Liver (tissue), 9 donors: ENCODE measurements around the gene RASA3. TPM values are rescaled to one million over a fixed set of nuclear protein-coding genes. Genes with fewer than 3 reads are reported as not detected.

Source experiments
- DNase-seq: peaks from one replicate; pipeline ENCODE4 v3.0.0-alpha.2; 2017; ENCODE audit warnings: low spot score
- H3K27ac ChIP-seq, 2 donors: one replicate each; pipeline ENCODE4 v1.7.0; 2013; ENCODE audit warnings: inconsistent platforms in 2 of 2, low read length in 2 of 2, control low read depth in 1 of 2, low read depth in 1 of 2, mild to moderate bottlenecking in 1 of 2
- H3K27me3 ChIP-seq, 4 donors: one replicate each; pipeline versions ENCODE4 v1.6.1 to v1.7.0; 2013; ENCODE audit warnings: low read length in 3 of 4, inconsistent platforms in 1 of 4, mild to moderate bottlenecking in 1 of 4, moderate library complexity in 1 of 4; ENCODE audit not compliant: control insufficient read depth in 4 of 4, insufficient read depth in 4 of 4
- H3K36me3 ChIP-seq, 4 donors: one replicate each; pipeline versions ENCODE4 v1.6.1 to v1.7.0; 2013; ENCODE audit warnings: low read length in 3 of 4, mild to moderate bottlenecking in 3 of 4, low read depth in 1 of 4, moderate library complexity in 1 of 4; ENCODE audit not compliant: control insufficient read depth in 4 of 4, insufficient read depth in 3 of 4
- H3K4me1 ChIP-seq, 4 donors: one replicate each; pipeline versions ENCODE4 v1.6.1 to v1.7.0; 2013; ENCODE audit warnings: low read length in 3 of 4, mild to moderate bottlenecking in 3 of 4, moderate library complexity in 1 of 4; ENCODE audit not compliant: control insufficient read depth in 4 of 4, insufficient read depth in 4 of 4
- H3K4me3 ChIP-seq, 3 donors: one replicate each; pipeline versions ENCODE4 v1.6.1 to v1.7.0; 2013; ENCODE audit warnings: low read length in 3 of 3, control low read depth in 1 of 3, low read depth in 1 of 3, mild to moderate bottlenecking in 1 of 3
- H3K9ac ChIP-seq, 2 donors: one replicate each; pipeline ENCODE4 v1.7.0; 2013; ENCODE audit warnings: low read length in 2 of 2, mild to moderate bottlenecking in 2 of 2, moderate library complexity in 2 of 2, control low read depth in 1 of 2, low read depth in 1 of 2
- H3K9me3 ChIP-seq, 4 donors: one replicate each; pipeline versions ENCODE4 v1.6.1 to v1.7.0; 2013; ENCODE audit warnings: low read length in 3 of 4; ENCODE audit not compliant: control insufficient read depth in 4 of 4
- EGR1 ChIP-seq, 2 donors: IDR thresholded peaks; 2 replicates each; pipeline ENCODE4 v1.6.1; 2016 to 2018; ENCODE audit warnings: antibody characterized with exemption in 2 of 2, low read depth in 2 of 2
- FOXA1 ChIP-seq: IDR thresholded peaks from 2 replicates; pipeline ENCODE4 v1.6.1; 2016; ENCODE audit warnings: antibody characterized with exemption
- FOXA2 ChIP-seq: IDR thresholded peaks from 2 replicates; pipeline ENCODE4 v1.6.1; 2016; ENCODE audit warnings: antibody characterized with exemption
- GABPA ChIP-seq, 2 donors: IDR thresholded peaks in 1 of 2; conservative IDR thresholded peaks in 1 of 2; 2 replicates each; pipeline ENCODE4 v1.6.1; 2016; ENCODE audit warnings: antibody characterized with exemption in 2 of 2, mild to moderate bottlenecking in 1 of 2, moderate library complexity in 1 of 2
- HNF4A ChIP-seq, 2 donors: conservative IDR thresholded peaks; 2 replicates each; pipeline ENCODE4 v1.6.1; 2016; ENCODE audit warnings: antibody characterized with exemption in 2 of 2, mild to moderate bottlenecking in 2 of 2
- HNF4G ChIP-seq: IDR thresholded peaks from 2 replicates; pipeline ENCODE4 v1.6.1; 2016; ENCODE audit warnings: antibody characterized with exemption
- JUND ChIP-seq, 2 donors: IDR thresholded peaks; 2 replicates each; pipeline ENCODE4 v1.6.1; 2016; ENCODE audit warnings: antibody characterized with exemption in 2 of 2
- NR2F2 ChIP-seq: IDR thresholded peaks from 2 replicates; pipeline ENCODE4 v1.6.1; 2016; ENCODE audit warnings: antibody characterized with exemption
- RAD21 ChIP-seq, 2 donors: IDR thresholded peaks; 2 replicates each; pipeline ENCODE4 v1.6.1; 2016; ENCODE audit warnings: antibody characterized with exemption in 2 of 2, mild to moderate bottlenecking in 2 of 2
- RXRA ChIP-seq, 2 donors: IDR thresholded peaks; 2 replicates each; pipeline ENCODE4 v1.6.1; 2017 to 2018; ENCODE audit warnings: antibody characterized with exemption in 2 of 2, mild to moderate bottlenecking in 1 of 2
- SP1 ChIP-seq: IDR thresholded peaks from 2 replicates; pipeline ENCODE4 v1.6.1; 2018; ENCODE audit warnings: antibody characterized with exemption, mild to moderate bottlenecking
- TAF1 ChIP-seq: conservative IDR thresholded peaks from 2 replicates; pipeline ENCODE4 v1.6.1; 2016; ENCODE audit warnings: antibody characterized with exemption, mild to moderate bottlenecking
- YY1 ChIP-seq: IDR thresholded peaks from 2 replicates; pipeline ENCODE4 v1.6.1; 2016; ENCODE audit warnings: antibody characterized with exemption, mild to moderate bottlenecking
- WGBS: extraction: QIAGEN DNeasy Blood & Tissue Kit; methylation state at CpG from one replicate; pipeline ENCODE4 v1.1.7; 2013; 5-methylcytosine and 5-hydroxymethylcytosine counted together
- polyA plus RNA-seq, 2 donors: library from polyadenylated mRNA; stranded (reverse) in 1 of 2; unstranded in 1 of 2; fragments of 200-250 nt in 1 of 2; fragments of >200 nt in 1 of 2; fragmentation: Nextera tagmentation in 1 of 2; extraction: Ambion mirVana in 1 of 2; gene quantifications; one replicate each; pipeline versions ENCODE4 v1.2.1 to v1.2.3, GENCODE V29; 2013 to 2015
- total RNA-seq, 2 donors: library from RNA; depleted of rRNA; stranded (reverse); fragments of >200 nt; gene quantifications; one replicate each; pipeline ENCODE4 v1.2.3, GENCODE V29; 2014
- TF ChIP-seq, protein P1 (sequence below): IDR thresholded peaks from 2 replicates; pipeline ENCODE4 v1.6.1; 2016; ENCODE audit warnings: antibody characterized with exemption, mild to moderate bottlenecking
- TF ChIP-seq, protein P2 (sequence below): IDR thresholded peaks from 2 replicates; pipeline ENCODE4 v1.6.1; 2016; ENCODE audit warnings: antibody characterized with exemption
- TF ChIP-seq, protein P3 (sequence below): IDR thresholded peaks from 2 replicates; pipeline ENCODE4 v1.6.1; 2016; ENCODE audit warnings: antibody characterized with exemption
- TF ChIP-seq, protein P4 (sequence below): IDR thresholded peaks from 2 replicates; pipeline ENCODE4 v1.6.1; 2016; ENCODE audit warnings: antibody characterized with exemption
- donor health status: healthy.
- donor health status: healthy.
- donor health status: healthy.
- donor health status: healthy.
- donor health status: healthy.

RASA3 gene
- total and polyA plus RNA-seq, 4 donors = 0.64 to 5.9 (median 3.8) TPM

DNA sequence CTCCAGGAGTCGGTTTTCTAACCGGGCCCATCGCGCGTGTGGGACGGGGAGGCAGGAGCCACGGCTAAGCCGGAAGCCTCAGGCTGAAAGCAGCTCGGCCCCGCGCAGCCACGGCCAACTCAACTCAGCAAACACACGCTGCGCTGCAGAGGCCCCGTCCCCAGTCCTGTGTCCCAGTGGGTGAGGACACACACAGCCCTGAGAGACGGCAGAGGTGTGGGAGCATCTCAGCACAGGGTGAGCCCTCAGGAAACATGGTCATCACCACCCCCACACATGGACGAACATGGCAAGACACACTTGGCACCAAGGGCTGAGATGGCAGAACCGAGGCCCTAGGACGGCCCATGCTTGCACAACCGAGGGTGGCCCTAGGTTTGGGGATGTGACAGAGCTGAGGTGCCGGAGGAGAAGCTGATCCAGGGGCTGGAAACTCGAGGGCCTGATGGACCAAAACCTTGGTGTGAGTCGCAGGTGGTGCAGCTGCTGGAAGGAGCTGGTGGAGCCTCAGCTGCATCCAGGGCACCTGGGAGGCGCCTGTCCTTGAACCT is 129.6 kb downstream of the RASA3 start:
- 86% methylated on average over 24 of the region's 24 CpGs for WGBS
- H3K36me3 ChIP-seq = no peaks in the 10 kb centered on the region
- H3K27ac ChIP-seq = no peak overlapping the region
- no peak overlapping the region for H3K4me3 ChIP-seq
- TF ChIP-seq GABPA (IDR thresholded peaks at IDR 0.05 in 1 of 2, conservative IDR thresholded peaks at IDR 0.05 in 1 of 2) (no peak), SP1 (no peak), RXRA (IDR thresholded peaks at IDR 0.05) (no peak), RAD21 (IDR thresholded peaks at IDR 0.05) (no peak), FOXA1 (no peak), HNF4G (no peak), NR2F2 (no peak), TAF1 (no peak), EGR1 (IDR thresholded peaks at IDR 0.05; ENCODE audit: low read depth in 2 of 2) (no peak), FOXA2 (no peak), YY1 (no peak), JUND (IDR thresholded peaks at IDR 0.05) (no peak)
- TF ChIP-seq, protein P1, sequence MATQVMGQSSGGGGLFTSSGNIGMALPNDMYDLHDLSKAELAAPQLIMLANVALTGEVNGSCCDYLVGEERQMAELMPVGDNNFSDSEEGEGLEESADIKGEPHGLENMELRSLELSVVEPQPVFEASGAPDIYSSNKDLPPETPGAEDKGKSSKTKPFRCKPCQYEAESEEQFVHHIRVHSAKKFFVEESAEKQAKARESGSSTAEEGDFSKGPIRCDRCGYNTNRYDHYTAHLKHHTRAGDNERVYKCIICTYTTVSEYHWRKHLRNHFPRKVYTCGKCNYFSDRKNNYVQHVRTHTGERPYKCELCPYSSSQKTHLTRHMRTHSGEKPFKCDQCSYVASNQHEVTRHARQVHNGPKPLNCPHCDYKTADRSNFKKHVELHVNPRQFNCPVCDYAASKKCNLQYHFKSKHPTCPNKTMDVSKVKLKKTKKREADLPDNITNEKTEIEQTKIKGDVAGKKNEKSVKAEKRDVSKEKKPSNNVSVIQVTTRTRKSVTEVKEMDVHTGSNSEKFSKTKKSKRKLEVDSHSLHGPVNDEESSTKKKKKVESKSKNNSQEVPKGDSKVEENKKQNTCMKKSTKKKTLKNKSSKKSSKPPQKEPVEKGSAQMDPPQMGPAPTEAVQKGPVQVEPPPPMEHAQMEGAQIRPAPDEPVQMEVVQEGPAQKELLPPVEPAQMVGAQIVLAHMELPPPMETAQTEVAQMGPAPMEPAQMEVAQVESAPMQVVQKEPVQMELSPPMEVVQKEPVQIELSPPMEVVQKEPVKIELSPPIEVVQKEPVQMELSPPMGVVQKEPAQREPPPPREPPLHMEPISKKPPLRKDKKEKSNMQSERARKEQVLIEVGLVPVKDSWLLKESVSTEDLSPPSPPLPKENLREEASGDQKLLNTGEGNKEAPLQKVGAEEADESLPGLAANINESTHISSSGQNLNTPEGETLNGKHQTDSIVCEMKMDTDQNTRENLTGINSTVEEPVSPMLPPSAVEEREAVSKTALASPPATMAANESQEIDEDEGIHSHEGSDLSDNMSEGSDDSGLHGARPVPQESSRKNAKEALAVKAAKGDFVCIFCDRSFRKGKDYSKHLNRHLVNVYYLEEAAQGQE = no peak
- TF ChIP-seq, protein P2, sequence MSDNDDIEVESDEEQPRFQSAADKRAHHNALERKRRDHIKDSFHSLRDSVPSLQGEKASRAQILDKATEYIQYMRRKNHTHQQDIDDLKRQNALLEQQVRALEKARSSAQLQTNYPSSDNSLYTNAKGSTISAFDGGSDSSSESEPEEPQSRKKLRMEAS = no peak
- TF ChIP-seq, protein P3, sequence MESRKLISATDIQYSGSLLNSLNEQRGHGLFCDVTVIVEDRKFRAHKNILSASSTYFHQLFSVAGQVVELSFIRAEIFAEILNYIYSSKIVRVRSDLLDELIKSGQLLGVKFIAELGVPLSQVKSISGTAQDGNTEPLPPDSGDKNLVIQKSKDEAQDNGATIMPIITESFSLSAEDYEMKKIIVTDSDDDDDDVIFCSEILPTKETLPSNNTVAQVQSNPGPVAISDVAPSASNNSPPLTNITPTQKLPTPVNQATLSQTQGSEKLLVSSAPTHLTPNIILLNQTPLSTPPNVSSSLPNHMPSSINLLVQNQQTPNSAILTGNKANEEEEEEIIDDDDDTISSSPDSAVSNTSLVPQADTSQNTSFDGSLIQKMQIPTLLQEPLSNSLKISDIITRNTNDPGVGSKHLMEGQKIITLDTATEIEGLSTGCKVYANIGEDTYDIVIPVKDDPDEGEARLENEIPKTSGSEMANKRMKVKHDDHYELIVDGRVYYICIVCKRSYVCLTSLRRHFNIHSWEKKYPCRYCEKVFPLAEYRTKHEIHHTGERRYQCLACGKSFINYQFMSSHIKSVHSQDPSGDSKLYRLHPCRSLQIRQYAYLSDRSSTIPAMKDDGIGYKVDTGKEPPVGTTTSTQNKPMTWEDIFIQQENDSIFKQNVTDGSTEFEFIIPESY = no peak
- TF ChIP-seq, protein P4, sequence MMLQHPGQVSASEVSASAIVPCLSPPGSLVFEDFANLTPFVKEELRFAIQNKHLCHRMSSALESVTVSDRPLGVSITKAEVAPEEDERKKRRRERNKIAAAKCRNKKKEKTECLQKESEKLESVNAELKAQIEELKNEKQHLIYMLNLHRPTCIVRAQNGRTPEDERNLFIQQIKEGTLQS = no peak
- no peaks in the 10 kb centered on the region for H3K9me3 ChIP-seq
- H3K27me3 ChIP-seq = no peaks in the 10 kb centered on the region
- H3K9ac ChIP-seq = no peak overlapping the region
- DNase-seq = no peak
- no peaks in the 10 kb centered on the region for H3K4me1 ChIP-seq

DNA sequence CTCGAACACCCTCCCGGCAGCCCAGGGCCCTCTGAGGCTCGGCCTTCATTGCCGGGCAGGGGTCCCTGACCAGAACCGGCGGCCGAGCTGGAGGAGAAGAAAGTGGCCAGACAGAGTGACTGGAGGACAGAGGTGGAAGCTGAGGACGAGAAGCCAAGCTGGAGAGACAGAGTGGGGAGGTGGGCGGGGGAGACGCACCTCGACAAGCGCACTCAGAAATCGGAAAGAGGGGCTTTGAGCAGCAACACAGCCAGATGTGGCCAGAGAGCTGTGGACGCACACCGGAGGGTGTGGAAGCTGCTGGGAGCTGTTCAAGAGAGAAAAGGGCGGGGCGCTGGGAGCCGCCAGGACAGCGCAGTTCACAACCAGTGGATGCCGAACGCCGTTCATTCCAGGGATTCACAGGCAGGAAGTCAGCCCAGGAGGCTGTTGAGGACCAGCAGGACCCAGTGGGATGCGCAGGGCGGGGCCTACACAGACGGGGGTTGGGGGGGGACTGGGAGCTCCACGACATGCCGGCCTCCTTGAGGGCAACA is 130.3 kb downstream of the RASA3 start:
- Histone ChIP-seq H3K4me1 (no peaks in the 10 kb centered on the region), H3K4me3 (no peak overlapping the region), H3K36me3 (no peaks in the 10 kb centered on the region), H3K27me3 (no peaks in the 10 kb centered on the region), H3K27ac (no peak overlapping the region), H3K9ac (no peak overlapping the region), H3K9me3 (no peaks in the 10 kb centered on the region)
- WGBS = 85% methylated on average over 27 of the region's 27 CpGs
- TF ChIP-seq HNF4A (conservative IDR thresholded peaks at IDR 0.05) (no peak), YY1 (no peak), GABPA (IDR thresholded peaks at IDR 0.05 in 1 of 2, conservative IDR thresholded peaks at IDR 0.05 in 1 of 2) (no peak), RAD21 (IDR thresholded peaks at IDR 0.05) (no peak), EGR1 (IDR thresholded peaks at IDR 0.05; ENCODE audit: low read depth in 2 of 2) (no peak)
- TF ChIP-seq, protein P2 = no peak
- TF ChIP-seq, protein P1 = no peak
- TF ChIP-seq, protein P3 = no peak
- DNase-seq = no peak
